Raji (cell line): ENCODE measurements around the gene SDS.

Experiments used
- POLR2A ChIP-seq: IDR thresholded peaks from 2 replicates; pipeline ENCODE4 v1.6.1; 2011; ENCODE audit warnings: low read depth, low read length, control low read depth; ENCODE audit not compliant: insufficient read depth

The SDS gene

DNA sequence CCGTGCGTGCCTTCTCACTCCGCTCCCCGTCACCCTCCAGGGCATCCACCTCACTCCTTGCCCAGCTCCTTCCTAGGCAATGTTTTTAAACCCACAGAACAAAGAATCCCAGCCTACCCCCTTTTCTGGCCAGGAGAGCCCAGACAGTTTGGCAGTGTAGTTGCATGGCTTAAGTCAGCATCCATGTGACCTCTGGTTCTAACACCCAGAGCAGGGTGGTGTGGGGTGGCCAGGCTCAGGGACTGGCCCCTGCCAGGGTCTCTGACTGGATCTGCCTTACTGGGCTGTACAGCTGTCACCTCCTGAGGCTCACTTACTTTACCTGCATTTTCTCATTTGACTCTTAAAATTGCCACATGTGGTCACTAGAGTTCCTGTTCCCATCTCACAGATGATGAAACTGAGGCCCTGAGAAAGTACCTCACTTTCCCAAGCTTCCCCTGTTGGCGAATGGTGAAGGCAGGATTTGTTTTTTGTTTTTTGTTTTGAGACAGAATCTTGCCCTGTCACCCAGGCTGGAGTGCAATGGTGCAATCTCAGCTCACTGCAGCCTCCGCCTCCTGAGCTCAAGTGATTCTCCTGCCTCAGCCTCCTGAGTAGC, 18.3 kb downstream of the SDS start:
- TF ChIP-seq POLR2A: no peak

DNA sequence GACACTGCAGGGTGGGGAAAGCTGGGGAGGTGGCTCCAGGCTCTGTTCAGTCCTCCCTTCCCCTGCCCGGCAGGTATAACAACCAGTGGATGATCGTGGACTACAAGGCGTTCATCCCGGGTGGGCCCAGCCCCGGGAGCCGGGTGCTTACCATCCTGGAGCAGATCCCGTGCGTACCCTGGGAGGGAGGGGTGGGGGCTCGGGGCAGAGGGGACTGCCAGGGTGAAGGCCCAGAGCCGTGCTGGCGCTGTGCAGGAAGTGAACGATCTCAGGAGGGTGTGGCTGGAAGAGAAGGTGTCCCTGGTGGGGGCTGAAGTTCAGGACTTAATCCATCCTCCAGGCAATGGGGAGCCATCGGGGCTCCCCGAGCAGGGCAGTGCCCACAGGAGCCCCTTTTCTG, 18.9 kb downstream of the SDS start:
- no peak for TF ChIP-seq POLR2A

DNA sequence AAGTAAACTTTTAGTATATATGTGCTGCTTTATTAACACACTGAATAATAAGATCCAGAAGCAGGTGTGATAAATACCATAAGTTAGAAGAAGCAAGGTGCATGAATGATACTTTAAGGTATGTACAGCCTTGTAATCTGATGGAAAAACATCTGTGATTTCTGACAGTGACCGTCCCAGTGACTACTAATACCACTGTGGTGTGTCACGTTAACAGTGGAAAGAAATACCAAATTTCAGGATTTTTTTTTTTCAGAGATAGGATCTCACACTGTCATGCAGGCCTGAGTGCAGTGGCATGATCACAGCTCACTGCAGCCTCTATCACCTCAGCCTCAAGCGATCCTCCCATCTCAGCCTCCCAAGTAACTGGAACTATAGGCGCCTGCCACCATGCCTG, 21.5 kb downstream of the SDS start:
- TF ChIP-seq POLR2A: no peak

DNA sequence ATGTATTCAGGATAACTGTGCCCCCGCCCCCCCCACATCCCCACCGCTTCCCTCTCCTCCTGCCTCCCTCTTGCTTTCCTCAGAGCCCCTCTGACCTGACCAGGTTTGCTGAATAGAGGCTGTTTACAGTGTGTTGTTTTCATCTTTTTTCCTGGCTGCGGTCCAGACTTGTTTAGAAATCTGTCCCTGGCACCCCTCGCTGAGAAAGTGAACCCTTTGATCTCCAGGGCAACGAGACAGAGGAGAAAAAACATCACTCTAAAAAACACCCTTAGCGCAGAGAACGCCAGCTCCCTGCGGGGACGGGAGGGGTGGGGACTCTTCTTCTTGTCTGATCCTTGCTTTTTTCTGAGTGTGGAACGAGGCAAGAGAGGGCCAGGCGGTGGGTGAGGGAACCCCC, 22.5 kb downstream of the SDS start:
- no peak for TF ChIP-seq POLR2A

DNA sequence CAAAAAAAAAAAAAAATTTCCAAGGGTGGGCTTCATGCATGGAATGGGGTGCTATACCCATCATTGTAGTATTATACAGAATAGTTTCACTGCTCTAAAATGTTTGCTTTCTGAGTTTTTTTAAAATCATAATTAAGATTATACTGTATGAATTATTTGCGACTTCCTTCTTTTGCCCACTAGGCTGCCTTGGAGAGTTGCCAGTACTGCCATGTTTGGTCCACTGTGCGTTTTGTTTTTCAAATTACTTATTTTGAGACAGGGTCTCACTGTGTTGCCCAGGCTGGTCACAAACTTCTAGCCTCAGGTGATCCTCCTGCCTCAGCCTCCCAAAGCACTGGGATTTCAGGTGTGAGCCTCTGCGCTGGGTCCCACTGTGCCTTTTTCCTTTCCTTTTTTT, 25.4 kb downstream of the SDS start:
- TF ChIP-seq POLR2A: no peak

DNA sequence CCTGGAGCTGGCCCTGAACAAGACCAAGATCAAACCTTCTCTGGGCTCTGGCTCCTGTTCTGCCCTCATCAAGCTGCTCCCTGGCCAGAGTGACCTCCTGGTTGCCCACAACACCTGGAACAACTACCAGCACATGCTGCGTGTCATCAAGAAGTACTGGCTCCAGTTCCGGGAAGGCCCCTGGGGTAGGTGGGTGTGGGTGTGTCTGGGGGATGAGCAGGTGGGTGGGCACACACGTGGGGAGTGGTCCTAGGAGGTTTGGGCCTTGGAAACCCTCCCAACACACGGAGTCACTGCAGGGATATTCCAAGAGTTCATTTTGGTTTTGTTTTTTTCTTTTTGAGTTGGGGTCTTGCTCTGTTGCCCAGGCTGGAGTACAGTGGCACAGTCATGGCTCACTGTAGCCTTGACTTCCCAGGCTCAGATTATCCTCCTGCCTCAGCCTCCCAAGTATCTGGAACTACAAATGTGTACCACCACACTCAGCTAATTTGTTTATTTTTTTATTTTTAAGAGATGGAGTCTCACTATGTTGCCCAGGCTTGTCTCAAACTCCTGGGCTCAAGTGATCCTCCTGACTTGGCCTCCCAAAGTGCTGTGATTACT, 28.8 kb downstream of the SDS start:
- no peak for TF ChIP-seq POLR2A

DNA sequence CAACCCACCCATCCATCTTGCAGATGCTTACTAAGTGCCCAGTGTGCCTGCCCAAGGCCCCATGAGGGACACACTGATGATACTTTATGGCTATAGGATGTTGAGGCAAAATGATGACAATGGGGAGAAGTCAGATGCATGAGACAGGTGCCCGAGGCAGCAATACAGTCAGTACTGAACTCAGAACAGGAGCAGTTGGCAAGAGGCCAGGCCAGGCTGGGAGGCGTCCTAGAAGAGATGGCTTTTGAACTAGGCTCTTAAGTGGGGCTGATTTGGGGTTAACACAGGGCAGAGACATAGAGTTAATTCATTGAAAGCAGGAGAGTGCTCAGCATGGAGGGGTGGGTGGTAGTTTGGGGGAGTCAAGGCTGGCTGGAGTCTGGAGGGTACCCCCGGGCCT, 29.7 kb downstream of the SDS start:
- TF ChIP-seq POLR2A: no peak

DNA sequence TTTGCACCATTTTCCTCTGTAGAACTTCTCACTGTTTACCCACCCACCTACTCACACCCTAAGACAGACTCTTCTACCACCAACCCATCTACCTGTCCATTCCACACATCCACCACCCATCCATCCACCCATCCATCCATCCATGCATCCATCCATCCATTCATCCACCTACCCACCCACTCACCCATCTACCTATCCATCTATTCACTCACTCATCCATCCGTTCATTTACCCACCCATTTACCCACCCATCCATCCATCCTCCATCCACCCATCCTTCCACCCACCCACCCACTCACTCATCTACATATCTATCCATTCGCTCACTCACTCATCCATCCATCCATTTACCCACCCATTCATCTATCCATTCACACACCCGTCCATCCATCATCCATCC, 30.2 kb downstream of the SDS start:
- no peak for TF ChIP-seq POLR2A

DNA sequence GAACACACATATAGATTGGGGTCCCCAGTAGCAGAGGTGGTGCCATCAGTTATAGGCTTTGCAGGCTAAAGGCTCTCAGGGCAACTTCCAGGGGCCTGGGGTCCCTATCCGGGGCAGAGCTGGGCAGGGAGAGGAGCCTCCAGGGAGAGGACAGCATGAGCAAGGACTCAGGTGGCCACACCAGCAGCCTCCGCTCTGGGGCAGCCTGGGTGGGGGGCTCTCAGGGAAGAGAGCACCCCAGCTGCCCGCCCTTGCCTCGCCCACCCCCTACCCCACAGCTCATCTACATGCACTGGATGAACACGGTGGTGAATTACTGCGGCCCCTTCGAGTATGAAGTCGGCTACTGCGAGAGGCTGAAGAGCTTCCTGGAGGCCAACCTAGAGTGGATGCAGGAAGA, 31.3 kb downstream of the SDS start:
- no peak for TF ChIP-seq POLR2A

DNA sequence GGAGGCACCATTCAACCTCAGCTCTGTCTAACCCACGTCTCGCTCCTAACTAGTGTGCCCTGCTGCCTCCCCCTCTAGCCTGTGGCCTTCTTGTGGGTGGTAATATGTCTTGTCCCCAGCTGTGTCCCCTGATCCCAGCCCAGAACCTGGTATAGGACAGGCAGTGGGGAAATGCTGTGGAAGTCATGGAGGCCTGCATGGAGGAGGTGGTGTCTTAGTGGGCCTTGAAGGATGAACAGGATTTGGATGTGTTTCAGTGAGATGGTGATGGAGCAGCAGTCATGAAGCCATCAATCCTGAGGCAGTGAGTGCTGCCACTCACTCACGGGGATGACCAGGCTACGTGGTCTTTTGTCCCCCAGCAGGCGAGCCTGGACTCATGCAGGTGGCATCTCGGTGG, 31.9 kb downstream of the SDS start:
- TF ChIP-seq POLR2A: no peak

DNA sequence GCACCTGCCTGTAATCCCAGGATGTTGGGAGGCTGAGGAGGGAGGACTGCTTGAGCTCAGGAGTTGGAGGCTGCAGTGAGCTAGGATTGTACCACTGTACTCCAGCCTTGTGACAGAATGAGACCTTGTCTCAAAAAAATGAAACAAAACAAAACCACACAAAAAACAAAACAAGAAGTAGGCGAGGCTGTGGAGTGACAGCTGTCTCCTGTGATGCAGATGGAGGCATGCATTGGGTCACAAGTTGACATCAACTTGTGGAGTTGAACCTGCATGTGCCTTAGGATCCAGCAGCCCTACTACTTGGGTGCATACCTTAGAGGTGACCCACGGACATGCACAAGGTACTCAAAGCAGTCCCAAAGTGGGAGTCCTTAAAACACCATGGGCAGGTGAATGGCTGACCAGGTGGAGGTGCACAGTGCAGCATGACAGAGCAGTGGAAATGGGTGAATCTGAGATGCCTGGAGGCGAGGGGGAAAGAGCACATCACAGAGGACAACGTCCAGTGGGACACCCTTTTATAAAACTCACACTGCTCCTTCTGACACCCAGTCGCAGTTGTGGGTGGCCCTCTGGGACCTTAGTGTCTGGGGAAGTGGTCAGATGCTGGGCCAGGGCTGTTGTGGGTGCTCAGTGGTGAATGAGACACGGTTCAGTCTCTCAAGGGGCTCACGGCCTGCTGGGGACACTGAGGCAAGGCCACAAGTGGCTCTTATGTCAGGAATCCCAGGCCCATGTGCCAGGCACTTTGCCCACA, 32.6 kb downstream of the SDS start:
- TF ChIP-seq POLR2A: no peak

DNA sequence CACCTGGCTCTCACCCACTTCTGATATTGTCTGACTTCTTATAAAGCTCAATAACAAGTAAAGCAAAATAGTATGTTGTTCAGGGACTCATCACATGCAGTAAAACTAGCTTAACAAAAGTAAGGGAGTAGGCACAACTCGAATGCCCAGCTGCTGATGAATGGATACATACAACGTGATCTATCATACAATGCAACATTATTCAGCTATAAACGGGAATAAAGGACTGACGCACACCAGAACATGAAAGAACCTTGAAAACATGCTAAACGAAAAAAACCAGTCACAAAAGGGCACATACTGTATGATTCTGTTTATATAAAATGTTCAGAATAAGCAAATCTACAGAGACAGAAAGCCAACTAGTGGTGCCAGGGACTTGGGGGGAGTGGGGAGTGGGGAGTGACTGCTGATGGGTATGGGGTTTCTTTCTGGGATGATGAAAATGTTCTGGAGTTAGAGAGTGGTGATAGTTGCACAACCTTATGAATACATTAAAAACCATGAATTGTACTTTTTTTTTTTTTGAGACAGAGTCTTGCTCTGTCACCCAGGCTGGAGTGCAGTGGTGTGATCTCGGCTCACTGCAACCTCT, 34.2 kb downstream of the SDS start:
- no peak for TF ChIP-seq POLR2A

DNA sequence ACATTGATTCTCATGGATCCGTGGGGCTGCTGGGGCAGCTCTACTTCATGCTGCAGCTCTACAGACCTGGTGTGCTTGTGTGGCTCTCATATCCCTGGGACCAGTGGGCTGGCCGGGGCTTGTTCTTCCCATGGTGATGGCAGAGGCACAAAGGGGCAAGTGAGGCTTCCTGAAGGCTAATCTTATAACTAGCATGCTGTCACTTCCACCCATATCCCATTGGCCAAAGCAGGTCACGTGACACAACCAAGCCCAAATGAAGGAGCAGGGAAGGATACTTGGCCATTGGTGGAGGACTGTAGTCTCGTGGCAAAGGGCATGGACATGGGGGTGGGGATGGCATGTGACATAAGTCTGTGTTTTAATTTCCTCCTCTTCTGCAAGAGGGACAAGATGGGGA, 35.4 kb downstream of the SDS start:
- TF ChIP-seq POLR2A: no peak

DNA sequence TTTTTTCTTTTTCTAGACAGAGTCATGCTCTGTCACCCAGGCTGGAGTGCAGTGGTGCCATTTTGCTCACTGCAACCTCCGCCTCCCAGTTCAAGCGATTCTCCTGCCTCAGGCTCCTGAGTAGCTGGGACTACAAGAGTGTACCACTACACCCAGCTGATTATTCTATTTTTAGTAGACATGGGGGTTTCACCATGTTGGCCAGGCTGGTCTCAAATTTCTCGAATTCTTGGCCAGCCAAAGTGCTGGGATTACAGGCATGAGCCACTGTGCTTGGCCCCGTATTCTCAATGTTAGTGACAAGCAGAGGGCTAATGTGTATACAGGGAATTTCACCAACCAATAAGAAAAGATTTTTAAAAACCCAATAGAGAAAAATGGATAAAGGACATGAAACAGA, 36.9 kb downstream of the SDS start:
- no peak for TF ChIP-seq POLR2A

DNA sequence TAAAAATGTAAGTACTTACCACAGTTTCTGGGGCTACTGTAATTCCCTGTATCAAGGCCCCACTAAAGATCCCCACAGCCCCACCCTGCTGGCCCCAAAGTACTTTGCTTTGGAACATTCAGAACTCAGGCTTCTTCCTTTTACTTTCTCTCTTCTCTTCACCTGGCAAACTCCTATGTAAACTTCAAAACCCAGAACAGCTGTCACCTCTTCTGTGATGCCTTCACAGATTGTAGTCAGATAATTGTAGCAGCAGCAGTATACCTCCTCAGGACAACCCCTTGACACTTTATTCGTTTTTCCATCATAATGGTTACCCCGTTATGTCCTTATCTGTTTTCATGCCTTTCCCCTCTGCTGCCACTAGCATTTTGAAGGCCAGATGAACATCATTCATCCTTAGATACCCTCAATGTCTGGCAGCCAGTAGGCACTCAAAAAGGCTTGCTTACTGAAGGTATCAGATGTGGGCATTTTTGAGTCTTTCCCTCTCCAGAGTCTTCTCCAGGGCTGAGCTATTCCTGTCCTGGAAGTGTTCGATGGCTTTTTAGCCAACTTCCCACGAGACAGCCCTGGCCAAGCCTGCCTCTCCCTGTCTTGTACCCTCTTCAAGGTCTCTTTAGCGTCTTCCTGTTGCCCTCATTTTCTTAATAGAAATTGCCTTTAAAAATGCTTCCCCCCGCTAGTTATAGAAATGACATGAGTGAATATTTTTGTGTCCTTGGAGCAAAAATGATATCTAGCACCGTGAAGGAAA, 37.9 kb downstream of the SDS start:
- no peak for TF ChIP-seq POLR2A

DNA sequence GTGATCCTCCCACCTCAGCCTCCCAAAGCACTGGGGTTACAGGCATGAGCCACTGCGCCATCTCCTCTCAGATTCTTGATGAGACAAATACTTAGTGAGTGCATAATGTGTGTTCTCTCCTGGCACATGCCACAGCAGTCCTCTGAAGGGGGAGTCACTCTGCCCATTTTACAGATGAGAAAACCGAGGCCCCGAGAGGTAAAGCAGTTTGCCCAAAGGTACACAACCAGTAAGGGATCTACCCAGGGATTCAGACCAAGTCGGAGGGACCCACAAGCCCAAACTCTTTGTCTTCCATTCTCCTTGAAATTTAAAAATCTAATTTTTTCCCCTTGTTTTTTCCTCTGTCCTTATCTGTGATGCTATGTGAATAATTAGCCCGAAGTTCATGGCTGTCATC, 39.0 kb downstream of the SDS start:
- TF ChIP-seq POLR2A: no peak
